BE2C (cell line): ENCODE measurements around the gene DMBT1.
"Not testable (repeated sequence)": the region's sequence is repeated elsewhere in the genome, so short reads cannot be mapped to it uniquely, and the experiment has no call there.

Experiments used
- DNase-seq: peaks from one replicate; pipeline ENCODE4 v3.0.0-alpha.2; 2020
- H3K27me3 ChIP-seq: fragments of 250-450 bp; sonication (Bioruptor Pico); 2 replicates; pipeline ENCODE4 v1.5.1; 2020; ENCODE audit warnings: mild to moderate bottlenecking
- H3K36me3 ChIP-seq: fragments of 250-450 bp; sonication (Bioruptor Pico); 2 replicates; pipeline ENCODE4 v1.5.1; 2020; ENCODE audit warnings: mild to moderate bottlenecking
- H3K4me1 ChIP-seq: fragments of 250-450 bp; sonication (Bioruptor Pico); 2 replicates; pipeline ENCODE4 v1.5.1; 2020
- H3K4me3 ChIP-seq: 2 replicates; pipeline ENCODE4 v1.5.1; 2011; ENCODE audit warnings: low read depth, low read length
- H3K9me3 ChIP-seq: fragments of 250-450 bp; sonication (Bioruptor Pico); 2 replicates; pipeline ENCODE4 v1.5.1; 2020
- TF ChIP-seq, protein P1 (sequence below): IDR thresholded peaks from 2 replicates; pipeline ENCODE4 v1.5.1; 2012; ENCODE audit warnings: mild to moderate bottlenecking, low read depth, low read length

Gene DMBT1

DNA sequence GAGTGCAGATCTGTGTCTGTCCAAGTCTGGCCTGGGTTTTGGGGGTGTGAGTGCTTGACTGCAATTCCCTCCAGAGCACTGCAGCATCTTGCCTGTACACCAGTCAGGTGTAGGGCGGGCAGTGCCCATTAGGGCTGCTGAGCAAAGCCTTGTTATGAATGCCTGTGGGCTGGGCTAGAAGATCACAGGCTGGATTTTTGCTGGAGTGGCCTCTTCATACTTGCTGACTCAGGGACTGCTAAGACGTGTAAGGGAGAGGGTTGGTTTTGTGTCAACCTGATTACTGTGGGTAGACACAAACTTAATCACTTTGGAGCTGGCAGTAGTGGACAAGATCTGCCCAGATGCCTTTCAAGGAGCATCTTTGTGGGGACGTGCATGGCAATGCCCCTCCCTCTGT, 29.6 kb downstream of the DMBT1 start:
- TF ChIP-seq, protein P1, sequence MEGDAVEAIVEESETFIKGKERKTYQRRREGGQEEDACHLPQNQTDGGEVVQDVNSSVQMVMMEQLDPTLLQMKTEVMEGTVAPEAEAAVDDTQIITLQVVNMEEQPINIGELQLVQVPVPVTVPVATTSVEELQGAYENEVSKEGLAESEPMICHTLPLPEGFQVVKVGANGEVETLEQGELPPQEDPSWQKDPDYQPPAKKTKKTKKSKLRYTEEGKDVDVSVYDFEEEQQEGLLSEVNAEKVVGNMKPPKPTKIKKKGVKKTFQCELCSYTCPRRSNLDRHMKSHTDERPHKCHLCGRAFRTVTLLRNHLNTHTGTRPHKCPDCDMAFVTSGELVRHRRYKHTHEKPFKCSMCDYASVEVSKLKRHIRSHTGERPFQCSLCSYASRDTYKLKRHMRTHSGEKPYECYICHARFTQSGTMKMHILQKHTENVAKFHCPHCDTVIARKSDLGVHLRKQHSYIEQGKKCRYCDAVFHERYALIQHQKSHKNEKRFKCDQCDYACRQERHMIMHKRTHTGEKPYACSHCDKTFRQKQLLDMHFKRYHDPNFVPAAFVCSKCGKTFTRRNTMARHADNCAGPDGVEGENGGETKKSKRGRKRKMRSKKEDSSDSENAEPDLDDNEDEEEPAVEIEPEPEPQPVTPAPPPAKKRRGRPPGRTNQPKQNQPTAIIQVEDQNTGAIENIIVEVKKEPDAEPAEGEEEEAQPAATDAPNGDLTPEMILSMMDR: no peak
- Histone ChIP-seq H3K36me3 (no peaks in the 10 kb centered on the region), H3K4me3 (no peak overlapping the region), H3K27me3 (no peaks in the 10 kb centered on the region), H3K4me1 (no peaks in the 10 kb centered on the region), H3K9me3 (no peaks in the 10 kb centered on the region)
- no peak for DNase-seq

DNA sequence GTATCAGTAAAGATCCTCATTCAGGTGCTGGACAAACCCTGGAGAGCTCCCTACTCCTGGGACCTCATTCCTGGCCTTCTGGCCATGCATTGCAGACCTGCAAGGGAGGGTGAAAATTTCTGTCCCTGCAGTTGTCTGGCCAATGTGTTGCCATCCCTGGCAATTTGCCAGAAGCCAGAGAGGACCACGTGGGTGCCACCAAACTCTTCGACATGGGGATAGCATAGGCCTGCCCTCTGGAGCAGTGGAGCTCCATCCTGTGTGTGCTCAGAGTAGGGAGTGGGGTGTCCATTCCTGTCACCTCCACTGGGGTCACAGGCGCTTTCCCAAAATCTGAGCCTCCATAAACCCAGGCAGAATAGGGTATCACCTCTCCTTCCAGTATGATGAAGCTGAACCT, 31.2 kb downstream of the DMBT1 start:
- no peaks in the 10 kb centered on the region for H3K27me3 ChIP-seq
- TF ChIP-seq, protein P1: no peak

DNA sequence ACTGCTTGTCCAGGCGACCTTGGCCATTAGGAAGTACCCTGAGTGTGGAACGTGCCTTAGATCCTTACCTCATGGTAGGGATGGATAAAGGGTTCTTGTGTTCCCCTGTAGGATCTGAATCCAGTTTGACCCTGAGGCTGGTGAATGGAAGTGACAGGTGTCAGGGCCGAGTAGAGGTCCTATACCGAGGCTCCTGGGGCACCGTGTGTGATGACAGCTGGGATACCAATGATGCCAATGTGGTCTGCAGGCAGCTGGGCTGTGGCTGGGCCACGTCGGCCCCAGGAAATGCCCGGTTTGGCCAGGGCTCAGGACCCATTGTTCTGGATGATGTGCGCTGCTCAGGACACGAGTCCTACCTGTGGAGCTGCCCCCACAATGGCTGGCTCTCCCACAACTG, 31.6 kb downstream of the DMBT1 start:
- H3K4me1 ChIP-seq: no peaks in the 10 kb centered on the region
- no peaks in the 10 kb centered on the region for H3K9me3 ChIP-seq
- TF ChIP-seq, protein P1: no peak
- no peaks in the 10 kb centered on the region for H3K36me3 ChIP-seq
- DNase-seq: no peak
- no peaks in the 10 kb centered on the region for H3K27me3 ChIP-seq
- H3K4me3 ChIP-seq: no peak overlapping the region

More for the DNA sequence above, 31.2 kb downstream of the DMBT1 start:
- no peaks in the 10 kb centered on the region for H3K4me1 ChIP-seq
- no peak overlapping the region for H3K4me3 ChIP-seq
- H3K9me3 ChIP-seq: no peaks in the 10 kb centered on the region
- no peaks in the 10 kb centered on the region for H3K36me3 ChIP-seq
- no peak for DNase-seq

DNA sequence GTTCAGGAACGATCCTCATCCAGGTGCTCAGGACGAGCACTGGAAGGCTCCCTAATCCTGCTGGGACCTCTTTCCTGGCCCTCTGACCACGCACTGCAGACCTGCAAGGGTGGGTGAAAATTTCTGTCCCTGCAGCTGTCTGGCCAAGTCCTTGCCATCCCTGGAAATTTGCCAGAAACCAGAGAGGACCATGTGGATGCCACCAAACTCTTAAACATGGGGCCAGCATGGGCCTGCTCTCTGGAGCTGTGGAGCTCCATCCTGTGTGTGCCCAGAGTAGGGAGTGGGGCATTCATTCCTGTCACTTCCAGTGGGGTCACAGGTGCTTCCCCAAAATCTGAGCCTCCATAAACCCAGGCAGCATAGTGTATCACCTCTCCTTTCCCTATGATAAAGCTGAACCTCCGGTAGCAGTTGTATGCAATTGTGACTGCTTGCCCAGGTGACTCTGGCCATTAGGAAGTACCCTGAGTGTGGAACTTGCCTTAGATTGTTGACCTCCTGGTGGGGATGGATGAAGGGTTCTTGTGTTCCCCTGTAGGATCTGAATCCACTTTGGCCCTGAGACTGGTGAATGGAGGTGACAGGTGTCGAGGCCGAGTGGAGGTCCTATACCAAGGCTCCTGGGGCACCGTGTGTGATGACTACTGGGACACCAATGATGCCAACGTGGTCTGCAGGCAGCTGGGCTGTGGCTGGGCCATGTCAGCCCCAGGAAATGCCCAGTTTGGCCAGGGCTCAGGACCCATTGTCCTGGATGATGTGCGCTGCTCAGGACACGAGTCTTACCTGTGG, 57.1 kb downstream of the DMBT1 start:
- H3K9me3 ChIP-seq: no peaks in the 10 kb centered on the region
- no peak for DNase-seq
- no peak overlapping the region for H3K4me3 ChIP-seq
- TF ChIP-seq, protein P1: no peak
- no peaks in the 10 kb centered on the region for H3K27me3 ChIP-seq
- no peaks in the 10 kb centered on the region for H3K4me1 ChIP-seq
- no peaks in the 10 kb centered on the region for H3K36me3 ChIP-seq

DNA sequence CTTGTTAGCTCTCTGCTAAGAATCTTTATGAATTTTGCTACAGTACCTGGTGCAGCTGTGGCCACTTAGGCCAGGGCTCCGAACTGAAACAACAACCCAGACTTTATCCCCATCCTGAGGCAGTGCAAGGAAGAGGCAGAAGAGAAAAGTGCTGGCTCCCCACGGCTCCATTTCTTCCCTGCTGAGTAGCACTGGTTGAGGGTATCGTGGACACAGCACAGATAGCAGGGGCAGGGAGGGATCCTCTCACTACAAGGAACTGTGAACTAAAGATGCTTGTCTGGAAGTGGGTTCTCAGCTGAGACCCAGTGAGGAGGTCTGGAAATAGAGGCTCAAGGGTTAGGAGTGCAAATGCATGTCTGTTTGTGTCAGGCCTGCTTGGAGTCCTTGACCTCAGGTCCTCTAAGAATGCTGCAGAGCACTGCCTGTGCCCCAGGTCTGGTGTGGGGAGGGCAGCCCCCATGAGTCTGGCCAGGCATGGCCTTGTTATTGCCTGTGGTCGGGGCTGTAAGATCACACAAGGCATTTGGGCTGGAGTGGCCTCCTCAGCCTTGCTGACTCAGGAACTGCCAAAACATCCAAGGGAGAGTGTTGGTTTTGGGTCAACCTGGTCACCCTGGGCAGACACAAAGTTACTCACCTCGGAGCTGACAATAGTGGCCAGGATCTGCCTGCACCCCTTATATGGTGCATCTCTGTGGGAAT, 58.1 kb downstream of the DMBT1 start:
- Histone ChIP-seq H3K27me3 (no peaks in the 10 kb centered on the region), H3K4me1 (no peaks in the 10 kb centered on the region), H3K4me3 (no peak overlapping the region), H3K9me3 (no peaks in the 10 kb centered on the region), H3K36me3 (no peaks in the 10 kb centered on the region)
- TF ChIP-seq, protein P1: no peak
- no peak for DNase-seq

DNA sequence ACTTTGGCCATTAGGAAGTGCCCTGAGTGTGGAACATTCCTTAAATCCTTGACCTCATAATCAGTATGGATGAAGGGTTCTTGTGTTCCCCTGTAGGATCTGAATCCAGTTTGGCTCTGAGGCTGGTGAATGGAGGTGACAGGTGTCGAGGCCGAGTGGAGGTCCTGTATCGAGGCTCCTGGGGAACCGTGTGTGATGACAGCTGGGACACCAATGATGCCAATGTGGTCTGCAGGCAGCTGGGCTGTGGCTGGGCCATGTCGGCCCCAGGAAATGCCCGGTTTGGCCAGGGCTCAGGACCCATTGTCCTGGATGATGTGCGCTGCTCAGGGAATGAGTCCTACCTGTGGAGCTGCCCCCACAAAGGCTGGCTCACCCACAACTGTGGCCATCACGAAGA, 60.4 kb downstream of the DMBT1 start:
- not testable (repeated sequence) for H3K27me3 ChIP-seq, DNase-seq, H3K4me1 ChIP-seq, H3K9me3 ChIP-seq, H3K36me3 ChIP-seq, H3K4me3 ChIP-seq
